Progenitor cell of endocrine pancreas (in vitro differentiated cells): ENCODE data around the gene RNF123. TPM values are rescaled to one million over a fixed set of nuclear protein-coding genes. Genes with fewer than 3 reads are reported as not detected.

ENCODE experiments used
- DNase-seq: peaks from one replicate; pipeline ENCODE4 v3.0.0; 2021; ENCODE audit warnings: low spot score; ENCODE audit not compliant: unreplicated experiment
- H3K27ac Mint-ChIP-seq: 2 replicates; pipeline ENCODE4 v1.8.0; 2021; ENCODE audit warnings: mild to moderate bottlenecking, moderate library complexity, mixed read lengths
- H3K27me3 Mint-ChIP-seq: 2 replicates; pipeline ENCODE4 v1.8.0; 2021; ENCODE audit warnings: mixed read lengths
- H3K36me3 Mint-ChIP-seq: 2 replicates; pipeline ENCODE4 v1.8.0; 2022; ENCODE audit warnings: mixed read lengths; ENCODE audit not compliant: insufficient read depth
- H3K4me1 Mint-ChIP-seq: 2 replicates; pipeline ENCODE4 v1.8.0; 2021; ENCODE audit warnings: low read depth, mixed read lengths
- H3K4me3 Mint-ChIP-seq: 2 replicates; pipeline ENCODE4 v1.8.0; 2021; ENCODE audit warnings: low read depth, mild to moderate bottlenecking, moderate library complexity, mixed read lengths
- H3K9me3 Mint-ChIP-seq: 2 replicates; pipeline ENCODE4 v1.8.0; 2021; ENCODE audit warnings: low read depth, mixed read lengths
- CTCF ChIP-seq: fragments of 200-600 bp; sonication (generic); IDR thresholded peaks from one replicate; pipeline ENCODE4 v1.5.0; 2021; ENCODE audit warnings: antibody characterized with exemption, mild to moderate bottlenecking; ENCODE audit not compliant: unreplicated experiment
- total RNA-seq: library from RNA; stranded (reverse); gene quantifications from 2 replicates; pipeline ENCODE4 v1.2.1, GENCODE V29; 2021

The RNF123 gene
- total RNA-seq, 1 donor from 2014 or later = 52.2 TPM

- no peaks in the 10 kb centered on the region for H3K4me1 Mint-ChIP-seq
- no peak for DNase-seq
- H3K9me3 Mint-ChIP-seq = no peaks in the 10 kb centered on the region
- no peaks in the 10 kb centered on the region for H3K27me3 Mint-ChIP-seq
- no peak overlapping the region for H3K27ac Mint-ChIP-seq
- H3K4me3 Mint-ChIP-seq = no peak overlapping the region
- H3K36me3 Mint-ChIP-seq = peaks cover 6% of the 10 kb centered on the region
- TF ChIP-seq CTCF = no peak
These were observed 16.1 kb downstream of the RNF123 start for GRCh38 chr3:49705390-49705960.

DNA sequence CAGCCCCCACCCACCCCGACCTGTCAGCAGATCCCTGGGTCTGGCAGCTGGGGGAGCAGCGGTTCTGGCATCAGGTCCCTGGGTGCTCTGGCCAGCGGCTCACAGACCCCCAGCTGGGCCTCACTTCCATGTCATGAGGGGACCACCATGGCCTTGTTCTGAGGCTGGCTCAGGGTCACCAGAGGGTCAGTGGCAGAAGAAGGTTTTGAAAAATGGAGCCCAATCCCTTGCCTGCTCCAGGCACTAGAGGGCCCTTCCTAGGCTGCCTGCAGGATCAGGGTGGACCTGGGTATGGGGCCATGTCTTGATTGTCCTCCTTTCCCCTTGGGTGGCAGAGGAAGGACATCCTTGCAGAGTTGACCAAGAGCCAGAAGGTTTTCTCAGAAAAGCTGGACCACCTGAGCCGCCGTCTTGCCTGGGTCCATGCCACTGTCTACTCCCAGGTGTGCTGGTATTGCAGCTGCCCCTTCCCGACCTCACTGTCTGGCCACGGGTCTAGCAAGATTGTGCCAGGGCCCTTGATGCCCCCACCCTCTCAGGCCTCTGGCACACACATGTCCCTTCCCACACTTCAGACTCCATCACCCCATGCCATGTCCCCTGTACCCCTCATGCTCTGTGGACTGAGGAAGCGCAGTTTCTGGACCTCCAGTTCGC is 17.2 kb downstream of the RNF123 start:
- TF ChIP-seq CTCF = no peak
- DNase-seq = no peak
- Mint-ChIP-seq H3K9me3 (no peaks in the 10 kb centered on the region), H3K4me1 (no peaks in the 10 kb centered on the region), H3K36me3 (peaks cover 4% of the 10 kb centered on the region), H3K27me3 (no peaks in the 10 kb centered on the region), H3K4me3 (no peak overlapping the region), H3K27ac (no peak overlapping the region)

- Mint-ChIP-seq H3K4me1 (no peaks in the 10 kb centered on the region), H3K27ac (no peak overlapping the region), H3K36me3 (peaks cover 3% of the 10 kb centered on the region), H3K27me3 (no peaks in the 10 kb centered on the region), H3K4me3 (no peak overlapping the region), H3K9me3 (no peaks in the 10 kb centered on the region)
- DNase-seq = no peak
- no peak for TF ChIP-seq CTCF
These were observed 17.7 kb downstream of the RNF123 start for GRCh38 chr3:49707113-49707480.

- DNase-seq = no peak
- Mint-ChIP-seq H3K27me3 (no peaks in the 10 kb centered on the region), H3K4me3 (no peak overlapping the region), H3K9me3 (no peaks in the 10 kb centered on the region), H3K36me3 (peaks cover 3% of the 10 kb centered on the region), H3K27ac (no peak overlapping the region), H3K4me1 (no peaks in the 10 kb centered on the region)
- TF ChIP-seq CTCF = no peak
These were observed 20.5 kb downstream of the RNF123 start for GRCh38 chr3:49709852-49710251.

DNA sequence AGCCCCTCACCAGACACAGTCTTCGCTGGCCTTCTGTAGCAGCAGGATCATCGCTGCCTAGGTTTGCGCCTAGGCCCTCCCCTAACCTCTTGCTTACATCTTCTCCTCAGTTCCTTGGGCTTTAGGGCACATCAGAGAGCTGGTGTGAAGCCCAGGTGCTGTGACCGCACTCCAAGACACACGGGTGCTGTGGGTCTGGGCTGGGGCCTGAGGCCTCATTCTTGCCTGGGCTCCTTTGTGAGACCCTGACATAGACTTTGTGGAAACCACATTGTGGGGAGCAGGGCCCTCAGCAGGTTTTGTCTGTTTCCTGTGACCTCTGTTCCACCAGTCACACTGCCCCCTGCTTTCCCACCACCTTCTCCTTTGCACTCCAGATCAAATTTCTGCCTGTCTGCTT is 22.1 kb downstream of the RNF123 start:
- H3K27me3 Mint-ChIP-seq = no peaks in the 10 kb centered on the region
- H3K4me3 Mint-ChIP-seq = no peak overlapping the region
- TF ChIP-seq CTCF = no peak
- H3K4me1 Mint-ChIP-seq = no peaks in the 10 kb centered on the region
- H3K27ac Mint-ChIP-seq = no peak overlapping the region
- no peak for DNase-seq
- no peaks in the 10 kb centered on the region for H3K9me3 Mint-ChIP-seq
- peaks cover 3% of the 10 kb centered on the region for H3K36me3 Mint-ChIP-seq
